GM12801 (cell line): ENCODE data around the gene ZNF564.
A peak's percentile ranks its signal among the peaks of the same experiment; 100 is the strongest.

Experiments used
- TF ChIP-seq, protein P1 (sequence below): IDR thresholded peaks from one replicate; pipeline ENCODE4 v1.5.1; 2011; ENCODE audit warnings: control low read depth; ENCODE audit not compliant: insufficient read length; ENCODE audit errors: extremely low read depth

Gene ZNF564

DNA sequence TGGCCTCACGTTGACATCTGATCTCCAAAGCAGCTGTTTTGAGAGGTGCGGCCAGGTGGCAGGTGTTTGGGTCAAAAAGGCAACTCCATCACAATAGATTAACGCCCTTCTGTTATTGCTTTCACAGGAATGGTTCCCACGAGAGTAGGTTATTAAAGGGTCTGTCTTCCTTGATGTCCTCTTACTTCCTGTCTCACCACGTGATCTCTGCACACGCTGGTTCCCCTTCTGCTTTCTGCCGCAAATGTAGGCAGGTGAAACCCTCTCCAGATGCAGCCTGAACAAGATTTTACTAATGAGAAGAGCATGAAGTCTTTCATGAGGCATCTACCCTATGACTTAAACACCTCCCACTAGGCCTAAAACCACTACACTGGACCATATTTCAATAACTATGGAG lies 22.8 kb upstream of the ZNF564 start:
- TF ChIP-seq, protein P1, sequence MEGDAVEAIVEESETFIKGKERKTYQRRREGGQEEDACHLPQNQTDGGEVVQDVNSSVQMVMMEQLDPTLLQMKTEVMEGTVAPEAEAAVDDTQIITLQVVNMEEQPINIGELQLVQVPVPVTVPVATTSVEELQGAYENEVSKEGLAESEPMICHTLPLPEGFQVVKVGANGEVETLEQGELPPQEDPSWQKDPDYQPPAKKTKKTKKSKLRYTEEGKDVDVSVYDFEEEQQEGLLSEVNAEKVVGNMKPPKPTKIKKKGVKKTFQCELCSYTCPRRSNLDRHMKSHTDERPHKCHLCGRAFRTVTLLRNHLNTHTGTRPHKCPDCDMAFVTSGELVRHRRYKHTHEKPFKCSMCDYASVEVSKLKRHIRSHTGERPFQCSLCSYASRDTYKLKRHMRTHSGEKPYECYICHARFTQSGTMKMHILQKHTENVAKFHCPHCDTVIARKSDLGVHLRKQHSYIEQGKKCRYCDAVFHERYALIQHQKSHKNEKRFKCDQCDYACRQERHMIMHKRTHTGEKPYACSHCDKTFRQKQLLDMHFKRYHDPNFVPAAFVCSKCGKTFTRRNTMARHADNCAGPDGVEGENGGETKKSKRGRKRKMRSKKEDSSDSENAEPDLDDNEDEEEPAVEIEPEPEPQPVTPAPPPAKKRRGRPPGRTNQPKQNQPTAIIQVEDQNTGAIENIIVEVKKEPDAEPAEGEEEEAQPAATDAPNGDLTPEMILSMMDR = no peak

DNA sequence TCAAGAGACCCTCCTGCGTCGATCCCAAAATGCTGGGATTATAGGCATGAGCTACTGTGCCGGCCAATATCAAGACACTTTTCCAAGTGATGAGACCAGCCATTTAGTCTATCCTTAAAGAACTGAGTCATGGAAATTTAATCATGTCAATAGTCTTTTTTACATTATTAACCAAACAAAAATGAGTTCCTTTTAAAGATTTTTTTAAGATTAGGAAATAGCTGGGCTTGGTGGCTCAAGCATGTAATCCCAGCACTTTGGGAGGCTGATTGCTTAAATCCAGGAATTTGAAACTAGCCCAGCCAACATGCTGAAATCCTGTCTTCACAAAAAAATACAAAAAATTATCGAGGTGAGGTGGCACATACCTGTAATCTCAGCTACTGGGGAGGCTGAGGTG lies 16.7 kb upstream of the ZNF564 start:
- TF ChIP-seq, protein P1 = no peak

DNA sequence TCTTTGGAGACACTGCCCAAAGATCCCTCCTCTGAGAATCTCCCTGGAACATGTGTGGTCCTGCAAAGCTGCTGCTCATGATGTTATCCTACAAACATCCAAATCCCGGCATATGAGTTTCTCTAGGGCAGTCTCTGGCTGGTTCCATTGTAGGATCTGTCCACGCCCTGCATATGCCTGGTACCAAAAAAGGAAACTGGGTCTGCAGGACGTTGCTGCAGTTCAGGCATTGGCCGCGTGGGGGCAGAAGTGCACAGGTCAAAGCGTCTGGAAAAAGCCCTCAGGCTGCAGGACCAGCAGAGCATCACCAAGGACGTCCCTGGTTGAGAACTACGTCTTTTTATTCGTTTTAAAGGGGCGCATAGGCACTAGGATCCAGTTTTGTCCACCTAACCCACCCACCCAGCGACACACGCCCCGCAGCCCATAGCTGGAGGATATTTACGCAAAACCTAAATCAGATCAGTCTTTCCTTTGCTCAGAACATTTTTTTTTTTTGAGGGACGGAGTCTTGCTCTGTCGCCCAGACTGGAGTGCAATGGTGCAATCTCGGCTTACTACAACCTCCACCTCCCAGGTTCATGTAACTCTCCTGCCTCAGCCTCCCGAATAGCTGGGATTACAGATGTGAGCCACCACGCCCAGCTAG lies 12.9 kb upstream of the ZNF564 start:
- TF ChIP-seq, protein P1 = peak; percentile 69

DNA sequence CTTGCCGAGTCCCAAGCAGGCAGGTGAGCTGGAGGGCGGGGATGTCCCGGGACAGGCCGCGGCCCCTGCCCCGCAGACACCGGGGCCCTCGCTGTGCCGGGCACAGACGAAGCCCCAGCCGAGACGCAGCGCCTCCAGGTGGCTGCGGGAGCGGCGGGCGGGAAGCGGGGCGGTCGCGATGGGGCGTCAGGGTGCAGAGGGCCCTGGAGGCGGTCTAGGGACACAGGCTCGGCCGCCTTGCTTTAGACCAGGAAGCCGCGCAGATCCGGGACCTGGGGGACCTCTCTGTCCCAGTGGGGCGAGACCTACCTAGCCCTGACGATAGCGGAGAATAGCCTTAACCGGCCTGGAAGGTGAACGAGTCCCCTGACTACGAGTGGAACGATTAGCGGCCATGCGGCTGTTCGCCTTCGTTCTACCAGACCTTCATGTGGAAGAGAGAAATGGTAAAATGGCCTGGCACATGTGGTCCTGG lies 4.2 kb upstream of the ZNF564 start:
- TF ChIP-seq, protein P1 = no peak

DNA sequence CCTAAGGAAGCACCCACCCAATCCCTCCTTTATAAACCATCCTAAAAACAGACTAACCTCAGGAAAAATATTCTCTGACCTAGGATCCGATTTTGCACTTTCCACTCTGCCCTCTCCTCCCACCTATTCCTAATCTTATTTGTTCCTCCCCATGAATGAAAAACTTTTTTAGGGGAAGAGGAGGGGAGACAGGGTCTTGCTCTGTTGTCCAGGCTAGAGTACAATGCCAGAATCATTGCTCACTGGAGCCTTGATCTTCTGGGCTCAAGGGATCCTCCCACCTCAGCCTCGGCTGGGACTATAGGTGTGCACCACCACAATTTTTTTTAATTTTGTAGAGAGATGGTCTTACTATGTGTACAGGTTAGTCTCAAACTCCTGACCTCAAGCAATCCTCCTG lies 4.4 kb downstream of the ZNF564 start:
- TF ChIP-seq, protein P1 = no peak

DNA sequence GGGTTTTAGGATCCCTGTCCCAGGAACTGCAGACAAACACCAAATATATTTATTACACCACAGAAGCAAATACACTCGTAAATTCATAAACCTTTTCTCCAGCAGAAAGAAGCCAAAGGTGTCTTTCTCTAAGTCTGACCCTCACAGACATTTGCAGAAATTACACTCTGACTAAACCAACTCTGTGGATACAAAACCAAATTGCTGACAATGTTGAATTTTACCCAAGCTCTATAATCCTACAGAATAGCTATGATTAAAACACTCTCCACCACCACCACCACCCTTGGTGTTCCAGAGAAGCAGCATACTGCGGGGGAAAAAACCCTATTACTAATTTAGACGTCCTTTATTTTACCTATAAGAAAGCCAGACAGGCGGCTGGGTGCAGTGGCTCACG lies 5.2 kb downstream of the ZNF564 start:
- TF ChIP-seq, protein P1 = no peak

DNA sequence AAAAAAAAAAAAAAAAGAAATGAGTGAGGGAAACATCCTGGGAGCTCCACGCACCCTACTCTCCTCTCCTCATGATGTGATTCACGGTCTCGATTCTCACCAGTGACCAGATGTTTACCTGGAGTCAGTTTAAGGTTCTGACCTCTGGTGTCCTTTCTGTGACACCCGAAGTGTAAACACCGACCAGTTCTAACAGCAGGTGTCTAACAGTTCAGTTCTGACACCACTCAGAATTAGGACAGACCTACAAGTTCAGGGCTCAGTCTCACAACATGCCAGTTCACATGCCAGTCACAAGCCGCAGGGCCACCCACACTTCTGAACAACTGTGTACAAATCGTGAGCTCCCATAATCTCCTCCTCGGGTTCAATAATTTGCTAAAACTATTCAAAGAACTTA lies 6.0 kb downstream of the ZNF564 start:
- TF ChIP-seq, protein P1 = no peak

DNA sequence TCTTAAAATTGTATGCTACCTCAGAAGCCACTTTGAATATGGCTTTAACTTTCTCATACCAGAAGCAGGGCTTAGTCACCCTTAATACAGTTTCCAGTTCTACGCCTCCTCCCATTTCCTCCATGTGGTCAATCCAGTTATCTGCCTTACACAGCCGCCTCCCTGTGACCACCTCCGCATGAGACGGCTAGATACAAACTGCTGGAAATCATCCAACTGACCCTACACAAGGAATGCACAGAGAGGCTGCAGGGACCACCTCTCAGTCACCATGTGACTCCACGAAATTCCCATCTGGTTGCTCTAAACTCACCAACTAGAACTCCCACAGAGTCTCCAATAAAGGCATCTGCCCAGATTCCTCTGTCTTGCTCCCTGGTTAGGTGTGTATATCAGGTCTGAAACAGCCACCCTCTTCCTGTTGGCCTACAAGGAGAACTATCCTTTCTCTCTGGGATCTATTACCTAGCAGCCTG lies 6.8 kb downstream of the ZNF564 start:
- TF ChIP-seq, protein P1 = no peak
